Erythroblast (primary cell): ENCODE results near the gene RCSD1.

ENCODE experiments used
- GATA1 ChIP-seq: IDR thresholded peaks from 2 replicates; pipeline ENCODE4 v1.6.1; 2011; ENCODE audit warnings: low read depth, mild to moderate bottlenecking, control low read depth, low read length, moderate library complexity
- POLR2A ChIP-seq: IDR thresholded peaks from 2 replicates; pipeline ENCODE4 v1.6.1; 2011; ENCODE audit warnings: mild to moderate bottlenecking, low read length

DNA sequence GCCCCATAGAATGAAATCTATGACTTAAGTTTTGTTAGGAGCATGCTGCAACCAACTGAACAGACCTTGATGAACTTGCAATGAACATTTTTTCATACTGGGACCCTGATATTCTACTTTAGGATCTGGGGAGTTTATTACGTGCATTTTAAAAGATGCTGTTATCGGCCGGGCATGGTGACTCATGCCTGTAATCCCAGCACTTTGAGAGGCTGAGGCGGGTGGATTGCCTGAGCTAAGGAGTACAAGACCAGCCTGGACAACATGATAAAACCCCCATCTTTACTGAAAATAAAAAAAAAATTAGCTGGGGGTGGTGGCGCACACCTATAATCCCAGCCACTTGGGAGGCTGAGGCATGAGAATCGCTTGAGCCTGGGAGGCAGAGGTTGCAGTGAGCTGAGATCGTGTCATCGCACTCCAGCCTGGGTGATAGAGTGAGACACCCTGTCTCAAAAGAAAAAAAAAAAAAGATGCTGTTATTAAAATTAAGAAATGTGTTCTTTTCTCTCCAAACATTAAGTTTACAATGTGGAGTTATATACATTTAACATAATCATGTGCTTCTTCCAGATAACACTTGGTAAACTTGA, 98.9 kb downstream of the RCSD1 start:
- TF ChIP-seq POLR2A (no peak), GATA1 (no peak)
